HG02571 (cell line): Measurements from ENCODE around the gene SMAD5.
A peak's percentile ranks its signal among the peaks of the same experiment; 100 is the strongest.

Source experiments
- ATAC-seq: cut with Tn5 transposase; IDR thresholded peaks from one replicate; pipeline ENCODE4 v1.9.1; 2021; ENCODE audit warnings: mild to moderate bottlenecking, moderate library complexity; ENCODE audit not compliant: unreplicated experiment

The SMAD5 gene

GRCh38 chr5:136132557-136133221 lies at the start of gene SMAD5:
Gene SMAD5, plus strand, starts transcription at chr5:136132845. Its CDS starts 20,916 bp downstream, at chr5:136153761.
- peak; percentile 93 for ATAC-seq

- no peak for ATAC-seq
These were observed 47.9 kb upstream of the SMAD5 start for GRCh38 chr5:136084698-136085097.

DNA sequence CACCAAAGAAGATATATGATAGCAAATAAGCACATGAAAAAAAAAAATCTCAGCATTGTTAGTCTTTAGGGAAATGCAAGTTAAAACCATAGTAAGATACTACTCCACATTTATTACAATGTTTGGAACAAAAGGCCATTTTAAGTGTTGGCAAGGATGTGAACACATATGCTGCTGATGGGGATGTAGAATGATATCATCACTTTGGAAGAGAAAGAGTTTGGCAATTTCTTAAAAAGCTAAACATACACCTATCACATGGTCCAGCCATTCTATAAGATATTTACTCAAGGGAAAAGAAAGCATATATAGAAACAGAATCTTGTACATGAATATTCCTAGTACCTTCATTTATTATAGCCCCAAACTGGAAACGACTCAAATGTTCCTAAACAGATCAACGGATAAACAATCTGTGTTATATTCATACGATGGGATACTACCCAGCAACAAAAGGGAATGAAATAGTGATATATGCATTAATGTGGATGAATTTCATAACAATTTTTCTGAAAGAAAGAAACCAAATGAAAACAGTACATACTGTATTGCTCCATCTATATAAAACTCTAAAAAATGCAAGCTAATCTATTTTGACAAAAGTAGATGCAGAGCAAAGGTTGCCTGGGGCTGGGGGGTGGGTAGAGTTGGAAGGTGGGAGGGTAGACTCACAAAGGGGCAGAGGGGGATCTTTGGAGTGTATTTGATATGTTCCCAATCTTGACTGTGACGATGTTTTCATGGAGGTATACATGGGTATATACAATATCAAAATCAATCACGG lies 45.7 kb upstream of the SMAD5 start:
- no peak for ATAC-seq

- no peak for ATAC-seq
These were observed 44.4 kb upstream of the SMAD5 start for GRCh38 chr5:136087961-136088871.

- ATAC-seq: no peak
These were observed 42.9 kb upstream of the SMAD5 start for GRCh38 chr5:136089791-136090190.

DNA sequence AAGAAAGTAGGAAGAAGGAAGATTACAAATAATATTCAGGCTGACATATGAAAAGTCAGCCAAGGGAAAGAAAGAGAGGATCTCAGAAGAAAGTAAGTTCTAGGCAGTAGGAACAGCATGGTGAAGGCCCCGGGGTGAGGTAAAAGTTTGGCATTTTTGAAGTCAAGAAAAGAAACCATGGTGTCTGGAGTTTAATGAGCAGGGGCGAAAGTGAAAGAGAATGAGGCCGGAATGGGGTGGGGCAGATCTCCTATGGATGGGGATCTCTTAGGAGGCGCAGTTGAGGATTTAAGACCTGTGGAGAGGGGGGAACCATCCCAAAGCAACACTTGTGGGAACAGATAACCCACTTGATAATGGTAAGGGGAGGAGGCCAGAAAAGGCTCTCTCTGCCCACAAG lies 42.3 kb upstream of the SMAD5 start:
- no peak for ATAC-seq

- no peak for ATAC-seq
These were observed 38.3 kb upstream of the SMAD5 start for GRCh38 chr5:136094189-136094912.

GRCh38 chr5:136094913-136095641 lies 37.6 kb upstream of the SMAD5 start:
- no peak for ATAC-seq

DNA sequence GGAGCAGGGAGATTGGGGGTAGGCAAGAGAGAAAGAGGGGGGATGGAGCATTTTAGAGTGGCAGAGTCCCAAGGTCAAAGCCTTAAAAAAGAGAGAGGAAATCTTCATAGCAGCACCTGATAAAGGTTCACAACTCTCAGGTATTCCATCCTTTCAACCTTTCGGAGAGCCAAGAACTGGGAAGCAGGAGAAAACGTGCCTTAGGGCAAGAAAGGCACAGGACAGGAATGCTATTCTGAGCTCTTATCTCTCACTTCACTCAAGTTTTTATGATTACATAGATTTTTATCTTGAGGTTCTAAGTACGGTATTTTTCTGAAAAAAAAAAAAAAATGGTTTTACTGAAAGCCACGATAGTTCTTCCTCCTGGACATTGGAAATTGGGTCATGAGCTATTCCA lies 34.5 kb upstream of the SMAD5 start:
- ATAC-seq: no peak

DNA sequence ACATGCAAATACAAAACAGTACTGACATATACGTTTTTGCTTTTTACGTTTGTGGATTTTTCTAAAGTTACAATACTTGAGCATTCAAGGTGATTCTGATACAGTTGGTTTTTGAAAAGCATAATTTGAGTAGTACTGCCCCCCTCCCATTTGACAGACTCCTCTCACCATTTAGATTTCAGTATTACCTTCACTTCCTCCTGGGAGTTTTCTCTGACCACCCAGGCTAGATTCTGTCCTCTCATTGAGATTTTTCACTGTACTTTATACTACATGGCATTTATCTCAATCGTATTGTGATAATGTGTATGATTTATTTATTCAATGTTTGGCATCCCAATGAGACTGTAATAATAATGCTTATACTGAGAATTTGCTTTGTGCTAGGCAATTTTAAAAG lies 32.8 kb upstream of the SMAD5 start:
- no peak for ATAC-seq

DNA sequence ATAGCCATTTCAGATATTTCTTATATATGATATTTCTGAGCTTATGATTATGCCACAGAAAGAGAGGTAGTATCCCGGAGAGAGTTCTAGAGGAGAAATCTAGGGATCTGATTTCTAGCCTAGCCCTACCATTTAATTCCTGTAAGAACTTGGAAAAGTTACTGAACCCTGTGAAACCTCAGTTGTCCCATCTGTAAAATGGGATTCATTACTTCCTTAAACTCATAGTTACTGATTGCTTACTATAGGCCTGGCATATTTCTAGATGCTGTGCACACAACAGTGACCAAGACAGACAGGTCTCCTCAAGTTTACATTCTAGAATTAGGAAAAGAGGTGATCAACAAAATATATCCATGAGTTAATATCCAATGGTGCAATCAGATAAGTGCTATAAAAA lies 30.8 kb upstream of the SMAD5 start:
- no peak for ATAC-seq

DNA sequence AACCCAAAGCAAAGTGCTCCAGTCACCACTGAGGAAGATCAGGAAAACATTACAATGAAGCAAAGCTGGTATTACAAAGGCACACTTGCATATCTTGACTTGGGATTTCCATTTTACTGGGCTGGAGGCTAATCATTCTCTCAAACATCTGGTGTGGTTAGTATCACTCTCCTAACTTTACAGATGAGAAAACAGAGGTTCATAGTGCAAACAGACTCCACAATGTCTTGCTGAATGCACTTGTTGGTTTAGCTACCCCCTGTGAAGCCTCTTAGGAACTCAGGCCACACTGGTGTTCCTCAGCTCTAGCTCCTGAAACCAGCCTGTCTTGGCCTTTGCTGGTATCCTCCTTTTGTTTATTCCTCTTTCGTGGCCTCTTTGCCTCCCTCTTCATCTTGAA lies 29.5 kb upstream of the SMAD5 start:
- no peak for ATAC-seq

DNA sequence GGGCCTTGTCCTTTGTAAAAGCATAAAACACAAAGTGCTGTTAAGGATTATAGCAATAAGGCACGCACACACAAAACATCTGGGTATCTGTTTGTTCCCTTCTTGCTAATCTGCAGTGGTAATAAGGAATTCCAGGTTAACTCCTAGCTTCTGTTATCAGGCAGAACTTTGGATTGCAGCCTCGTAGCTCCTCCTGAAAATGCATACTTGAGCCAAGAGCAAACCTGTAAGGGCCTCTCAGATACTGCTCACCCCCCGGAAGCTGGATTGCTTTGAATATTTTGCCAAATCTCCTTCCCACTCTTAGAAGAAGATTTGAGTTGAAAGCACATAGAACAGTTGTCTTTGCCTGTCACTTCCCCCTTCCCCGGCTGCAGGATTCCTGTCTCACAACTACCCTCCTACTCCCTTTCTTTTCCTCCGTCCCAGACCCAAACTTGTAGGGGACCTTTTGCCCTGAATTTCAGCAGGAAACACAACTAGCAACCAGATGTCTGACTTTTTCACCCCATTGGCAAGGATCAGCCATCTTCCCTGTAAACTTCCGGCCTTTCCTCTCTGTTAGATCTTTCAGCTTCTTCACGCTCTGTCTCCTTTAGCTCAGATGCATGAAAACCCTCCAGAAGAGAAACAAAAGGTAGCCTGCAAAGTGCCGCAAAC lies 28.2 kb upstream of the SMAD5 start:
- no peak for ATAC-seq

DNA sequence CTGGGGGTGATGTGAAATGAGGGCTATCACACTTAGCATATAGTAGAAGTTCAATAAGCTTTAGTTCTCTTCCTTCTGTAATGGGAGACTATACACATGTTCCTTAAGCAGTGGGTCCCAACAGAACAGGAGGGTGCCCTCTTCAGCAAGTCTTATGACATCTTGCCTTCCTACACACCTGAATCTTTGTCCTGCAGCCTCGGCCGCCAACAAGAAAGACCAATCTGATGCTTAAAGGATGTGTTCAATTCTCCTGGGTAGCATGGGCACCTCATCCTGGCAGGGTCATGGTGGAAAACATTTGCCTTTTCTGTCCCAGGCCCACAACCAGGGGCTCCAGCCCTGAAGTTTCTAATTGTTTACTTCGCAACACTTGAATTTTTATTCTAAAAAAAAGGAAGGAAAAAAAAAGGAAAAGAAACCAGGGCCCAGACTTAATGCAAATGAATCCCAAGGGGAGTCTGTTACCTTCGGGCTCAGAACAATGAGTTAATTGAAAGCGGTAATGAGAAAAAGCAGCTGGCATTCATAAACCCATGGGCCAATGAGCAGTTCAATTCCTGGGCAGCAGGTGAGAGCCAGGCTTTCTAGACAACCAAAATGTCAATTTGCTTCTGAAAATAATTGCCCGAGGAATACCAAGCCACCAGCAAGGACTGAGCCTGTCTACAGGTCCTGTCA lies 26.2 kb upstream of the SMAD5 start:
- no peak for ATAC-seq

GRCh38 chr5:136108180-136108611 lies 24.4 kb upstream of the SMAD5 start:
- ATAC-seq: peak; percentile 69

DNA sequence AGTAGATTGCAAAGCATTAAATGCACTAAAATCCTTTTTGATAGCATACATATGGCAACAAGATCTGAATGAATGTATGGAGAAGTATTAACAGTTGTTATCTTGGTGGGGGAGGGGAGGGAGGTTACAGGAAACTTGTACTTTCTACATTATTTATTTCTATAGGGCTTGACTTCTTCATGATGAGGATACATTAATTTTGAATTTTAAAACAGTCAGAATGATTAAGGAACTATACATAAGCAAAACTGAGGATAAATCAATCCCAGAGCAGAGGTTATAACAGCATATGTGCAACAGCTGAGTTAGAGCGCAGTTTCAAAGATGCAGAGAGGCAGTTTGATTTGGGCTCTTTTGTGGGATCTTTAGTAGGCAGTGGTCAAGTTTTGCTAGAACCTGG lies 23.9 kb upstream of the SMAD5 start:
- no peak for ATAC-seq

GRCh38 chr5:136109453-136110135 lies 23.1 kb upstream of the SMAD5 start:
- ATAC-seq: no peak

GRCh38 chr5:136113606-136114005 lies 19.0 kb upstream of the SMAD5 start:
- no peak for ATAC-seq
